ENCODE data around the gene CMIP.

The CMIP gene

DNA sequence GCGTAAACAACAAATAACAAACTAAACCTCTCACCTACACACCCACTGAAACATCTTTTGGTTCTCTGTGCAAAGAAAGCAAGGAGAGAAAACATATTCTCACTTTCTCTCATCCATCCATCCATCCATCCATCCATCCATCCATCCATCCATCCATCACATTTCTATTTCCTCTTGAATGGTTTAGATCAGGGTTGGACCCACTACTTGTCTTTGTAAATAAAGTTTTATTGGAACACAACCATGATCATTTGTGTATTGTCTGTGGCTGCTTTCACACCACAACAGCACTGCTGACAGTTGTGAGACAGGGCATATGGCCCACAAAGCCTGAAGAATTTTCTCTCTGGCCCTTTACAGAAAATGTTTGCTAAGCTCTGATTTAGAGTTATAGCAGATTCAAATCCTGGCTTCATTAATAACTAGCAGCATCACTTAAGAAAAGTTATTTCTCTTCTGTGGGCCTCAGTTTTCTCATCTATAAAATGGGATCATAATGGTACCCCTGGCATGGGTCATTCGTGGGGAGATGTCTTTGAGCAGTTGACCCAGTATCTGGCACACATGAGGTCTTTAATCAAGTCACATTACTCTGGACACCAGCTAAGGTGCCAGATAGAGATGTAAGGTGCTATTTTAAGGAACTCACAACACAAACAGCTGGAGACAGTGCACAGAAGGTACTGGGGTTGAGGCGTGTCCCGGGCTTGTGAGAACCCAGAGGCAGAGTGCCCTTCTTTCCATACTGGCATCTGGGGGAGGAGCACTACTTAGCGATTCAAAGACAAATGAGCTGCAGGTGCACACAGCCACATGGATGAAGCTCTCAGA lies 146.3 kb downstream of the CMIP start:
- Histone ChIP-seq H3K27ac (ENCODE audit: low read depth, low read length) (no peak overlapping the region), H3K36me3 (ENCODE audit: control insufficient read depth, insufficient read depth, low read length) (no peaks in the 10 kb centered on the region), H3K4me1 (ENCODE audit: control insufficient read depth, insufficient read depth, low read length) (no peaks in the 10 kb centered on the region), H3K9ac (ENCODE audit: low read length) (no peak overlapping the region), H3K4me3 (ENCODE audit: low read length) (no peak overlapping the region), H3K27me3 (ENCODE audit: control insufficient read depth, insufficient read depth, low read length) (no peaks in the 10 kb centered on the region)

GRCh38 chr16:81591545-81591870 lies 146.9 kb downstream of the CMIP start:
- no peak overlapping the region for H3K9ac ChIP-seq (ENCODE audit: low read length)
- no peaks in the 10 kb centered on the region for H3K27me3 ChIP-seq (ENCODE audit: control insufficient read depth, insufficient read depth, low read length)
- H3K27ac ChIP-seq (ENCODE audit: low read depth, low read length) = no peak overlapping the region
- H3K36me3 ChIP-seq (ENCODE audit: control insufficient read depth, insufficient read depth, low read length) = no peaks in the 10 kb centered on the region
- H3K4me3 ChIP-seq (ENCODE audit: low read length) = no peak overlapping the region
- H3K4me1 ChIP-seq (ENCODE audit: control insufficient read depth, insufficient read depth, low read length) = no peaks in the 10 kb centered on the region

DNA sequence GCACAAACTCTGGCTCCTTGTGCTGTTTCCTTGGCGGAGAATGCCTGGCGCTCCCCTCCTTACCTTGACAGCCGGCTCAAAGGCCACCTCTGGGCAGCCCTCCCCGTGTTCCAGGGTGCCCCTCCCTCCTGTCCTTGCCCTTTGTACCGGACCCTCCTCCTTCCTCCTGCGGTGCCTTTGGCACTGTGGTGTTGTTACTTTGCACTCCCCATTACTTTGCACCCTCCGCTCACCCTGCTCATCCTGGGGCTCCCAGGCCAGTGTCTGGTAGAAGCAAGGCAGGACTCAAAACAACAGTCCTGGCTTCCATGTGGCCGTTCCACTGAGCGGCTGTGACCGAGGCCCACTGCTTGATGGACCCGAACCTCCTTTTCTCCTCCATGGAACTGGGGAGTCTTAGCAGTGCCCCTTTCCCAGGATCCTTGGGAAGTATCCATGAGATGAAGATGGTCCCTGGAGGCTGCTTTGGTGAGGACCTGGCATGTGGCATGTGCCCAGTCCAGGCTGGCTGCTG lies 147.8 kb downstream of the CMIP start:
- H3K27me3 ChIP-seq (ENCODE audit: control insufficient read depth, insufficient read depth, low read length) = no peaks in the 10 kb centered on the region
- no peak overlapping the region for H3K4me3 ChIP-seq (ENCODE audit: low read length)
- H3K4me1 ChIP-seq (ENCODE audit: control insufficient read depth, insufficient read depth, low read length) = no peaks in the 10 kb centered on the region
- H3K9ac ChIP-seq (ENCODE audit: low read length) = no peak overlapping the region
- H3K27ac ChIP-seq (ENCODE audit: low read depth, low read length) = no peak overlapping the region
- H3K36me3 ChIP-seq (ENCODE audit: control insufficient read depth, insufficient read depth, low read length) = no peaks in the 10 kb centered on the region

GRCh38 chr16:81593481-81593880 lies 148.9 kb downstream of the CMIP start:
- no peaks in the 10 kb centered on the region for H3K27me3 ChIP-seq (ENCODE audit: control insufficient read depth, insufficient read depth, low read length)
- no peaks in the 10 kb centered on the region for H3K36me3 ChIP-seq (ENCODE audit: control insufficient read depth, insufficient read depth, low read length)
- H3K4me3 ChIP-seq (ENCODE audit: low read length) = no peak overlapping the region
- H3K4me1 ChIP-seq (ENCODE audit: control insufficient read depth, insufficient read depth, low read length) = no peaks in the 10 kb centered on the region
- H3K9ac ChIP-seq (ENCODE audit: low read length) = no peak overlapping the region
- no peak overlapping the region for H3K27ac ChIP-seq (ENCODE audit: low read depth, low read length)

GRCh38 chr16:81595629-81596292 lies 151.2 kb downstream of the CMIP start:
- H3K27me3 ChIP-seq (ENCODE audit: control insufficient read depth, insufficient read depth, low read length) = no peaks in the 10 kb centered on the region
- H3K36me3 ChIP-seq (ENCODE audit: control insufficient read depth, insufficient read depth, low read length) = no peaks in the 10 kb centered on the region
- no peak overlapping the region for H3K9ac ChIP-seq (ENCODE audit: low read length)
- peaks cover under 1% of the 10 kb centered on the region for H3K4me1 ChIP-seq (ENCODE audit: control insufficient read depth, insufficient read depth, low read length)
- H3K27ac ChIP-seq (ENCODE audit: low read depth, low read length) = no peak overlapping the region
- no peak overlapping the region for H3K4me3 ChIP-seq (ENCODE audit: low read length)

GRCh38 chr16:81597079-81597658 lies 152.6 kb downstream of the CMIP start:
- H3K36me3 ChIP-seq (ENCODE audit: control insufficient read depth, insufficient read depth, low read length) = no peaks in the 10 kb centered on the region
- no peak overlapping the region for H3K9ac ChIP-seq (ENCODE audit: low read length)
- no peak overlapping the region for H3K27ac ChIP-seq (ENCODE audit: low read depth, low read length)
- no peaks in the 10 kb centered on the region for H3K27me3 ChIP-seq (ENCODE audit: control insufficient read depth, insufficient read depth, low read length)
- H3K4me3 ChIP-seq (ENCODE audit: low read length) = no peak overlapping the region
- peaks cover 11% of the 10 kb centered on the region for H3K4me1 ChIP-seq (ENCODE audit: control insufficient read depth, insufficient read depth, low read length)

DNA sequence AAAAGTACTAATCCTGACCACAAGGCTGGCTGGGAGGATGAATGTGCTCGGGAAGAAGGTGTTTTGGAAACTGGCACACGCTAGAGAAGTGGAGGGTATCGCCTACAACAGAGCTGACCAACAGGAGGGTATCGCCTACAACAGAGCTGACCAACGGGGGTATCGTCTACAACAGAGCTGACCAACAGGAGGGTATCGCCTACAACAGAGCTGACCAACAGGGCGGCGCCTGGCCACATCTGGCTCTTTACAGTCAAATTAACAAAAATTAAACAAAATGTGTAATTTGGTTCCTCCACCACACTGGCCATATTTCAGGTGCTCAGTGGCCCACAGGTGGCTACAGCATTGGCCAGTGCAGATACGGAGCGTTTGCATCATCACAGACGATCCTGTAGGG lies 153.5 kb downstream of the CMIP start:
- Histone ChIP-seq H3K36me3 (ENCODE audit: control insufficient read depth, insufficient read depth, low read length) (no peaks in the 10 kb centered on the region), H3K27me3 (ENCODE audit: control insufficient read depth, insufficient read depth, low read length) (no peaks in the 10 kb centered on the region)

GRCh38 chr16:81599034-81599744 lies 154.6 kb downstream of the CMIP start:
- H3K4me3 ChIP-seq (ENCODE audit: low read length) = no peak overlapping the region
- no peaks in the 10 kb centered on the region for H3K36me3 ChIP-seq (ENCODE audit: control insufficient read depth, insufficient read depth, low read length)
- no peak overlapping the region for H3K27ac ChIP-seq (ENCODE audit: low read depth, low read length)
- H3K9ac ChIP-seq (ENCODE audit: low read length) = no peak overlapping the region
- peaks cover 13% of the 10 kb centered on the region for H3K4me1 ChIP-seq (ENCODE audit: control insufficient read depth, insufficient read depth, low read length)
- H3K27me3 ChIP-seq (ENCODE audit: control insufficient read depth, insufficient read depth, low read length) = no peaks in the 10 kb centered on the region

More for the DNA sequence above, 153.5 kb downstream of the CMIP start:
- no peak overlapping the region for H3K9ac ChIP-seq (ENCODE audit: low read length)
- H3K4me1 ChIP-seq (ENCODE audit: control insufficient read depth, insufficient read depth, low read length) = peaks cover 13% of the 10 kb centered on the region
- H3K4me3 ChIP-seq (ENCODE audit: low read length) = no peak overlapping the region
- no peak overlapping the region for H3K27ac ChIP-seq (ENCODE audit: low read depth, low read length)

- Histone ChIP-seq H3K36me3 (ENCODE audit: control insufficient read depth, insufficient read depth, low read length) (no peaks in the 10 kb centered on the region), H3K4me1 (ENCODE audit: control insufficient read depth, insufficient read depth, low read length) (peaks cover 13% of the 10 kb centered on the region), H3K9ac (ENCODE audit: low read length) (no peak overlapping the region), H3K4me3 (ENCODE audit: low read length) (no peak overlapping the region), H3K27me3 (ENCODE audit: control insufficient read depth, insufficient read depth, low read length) (no peaks in the 10 kb centered on the region), H3K27ac (ENCODE audit: low read depth, low read length) (no peak overlapping the region)
These were observed 155.7 kb downstream of the CMIP start for GRCh38 chr16:81600275-81600674.

- no peak overlapping the region for H3K9ac ChIP-seq (ENCODE audit: low read length)
These were observed 156.4 kb downstream of the CMIP start for GRCh38 chr16:81601008-81601428.

DNA sequence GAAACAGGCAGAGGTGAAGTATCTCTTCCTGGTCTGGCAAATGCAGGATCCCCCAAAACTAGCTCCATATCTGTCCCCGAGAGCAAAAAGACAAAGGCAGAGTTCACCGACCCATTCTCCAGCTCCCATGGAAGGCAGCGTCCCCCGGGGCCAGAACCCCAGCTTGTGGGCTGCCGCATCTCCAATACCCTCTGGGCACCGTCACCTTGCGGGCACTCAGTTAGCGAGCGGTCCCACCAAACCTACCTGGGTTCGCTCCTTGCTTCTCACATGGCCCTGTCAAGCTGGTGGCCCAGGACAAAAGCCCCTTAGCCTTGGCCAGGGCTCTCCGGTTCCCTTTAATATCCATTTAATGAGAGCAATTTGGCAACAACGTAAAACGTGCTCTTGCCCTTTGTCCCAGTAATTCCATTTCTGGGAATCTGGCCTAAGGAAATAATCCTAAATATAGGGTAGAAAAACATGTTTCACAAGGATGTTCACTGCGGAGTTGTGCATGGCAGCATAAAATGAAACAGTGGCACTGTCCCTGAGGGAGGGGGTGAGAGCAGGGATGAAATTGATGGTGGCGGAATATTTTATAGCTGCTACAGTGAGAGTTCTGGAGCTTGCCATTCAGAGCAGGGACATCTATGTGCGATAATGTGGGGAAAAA lies 157.1 kb downstream of the CMIP start:
- Histone ChIP-seq H3K4me3 (ENCODE audit: low read length) (no peak overlapping the region), H3K4me1 (ENCODE audit: control insufficient read depth, insufficient read depth, low read length) (peaks cover 13% of the 10 kb centered on the region), H3K27me3 (ENCODE audit: control insufficient read depth, insufficient read depth, low read length) (no peaks in the 10 kb centered on the region), H3K36me3 (ENCODE audit: control insufficient read depth, insufficient read depth, low read length) (no peaks in the 10 kb centered on the region), H3K9ac (ENCODE audit: low read length) (no peak overlapping the region), H3K27ac (ENCODE audit: low read depth, low read length) (peak overlapping the region; percentile 41)

More at GRCh38 chr16:81601008-81601428, 156.4 kb downstream of the CMIP start:
- Histone ChIP-seq H3K4me1 (ENCODE audit: control insufficient read depth, insufficient read depth, low read length) (peaks cover 13% of the 10 kb centered on the region), H3K4me3 (ENCODE audit: low read length) (no peak overlapping the region), H3K36me3 (ENCODE audit: control insufficient read depth, insufficient read depth, low read length) (no peaks in the 10 kb centered on the region), H3K27ac (ENCODE audit: low read depth, low read length) (no peak overlapping the region), H3K27me3 (ENCODE audit: control insufficient read depth, insufficient read depth, low read length) (no peaks in the 10 kb centered on the region)

Measured in rectal smooth muscle tissue (tissue), 1 donor.